Keratinocyte (primary cell): ENCODE data around the gene ZDHHC9. TPM values are rescaled to one million over a fixed set of nuclear protein-coding genes. Genes with fewer than 3 reads are reported as not detected.

Source experiments
- DNase-seq: peaks from one replicate; pipeline ENCODE4 v3.0.0-alpha.2; 2011; ENCODE audit warnings: low read depth, missing footprints, low spot score
- FAIRE-seq: peaks from 2 replicates; lab custom pipeline; 2011; peaks lifted over from hg19 to GRCh38; lab: Jason Lieb, UNC
- H2AFZ ChIP-seq: 2 replicates; pipeline ENCODE4 v1.6.0; 2012; ENCODE audit warnings: low read length, control low read depth, inconsistent platforms; ENCODE audit not compliant: control insufficient read depth
- H3K27ac ChIP-seq: 2 replicates; pipeline ENCODE4 v1.5.1; 2011; ENCODE audit warnings: low read length; ENCODE audit not compliant: control insufficient read depth, insufficient read depth
- H3K27me3 ChIP-seq: 3 replicates; pipeline ENCODE4 v1.6.0; 2011; ENCODE audit warnings: low read length; ENCODE audit not compliant: control insufficient read depth, insufficient read depth; ENCODE audit errors: extremely low read depth
- H3K36me3 ChIP-seq, 2 experiments: 2 replicates in 1 of 2; 3 replicates in 1 of 2; pipeline ENCODE4 v1.5.1; 2011; ENCODE audit warnings: low read length in 2 of 2, mild to moderate bottlenecking in 1 of 2; ENCODE audit not compliant: control insufficient read depth in 2 of 2, insufficient read depth in 2 of 2; ENCODE audit errors: extremely low read depth in 1 of 2
- H3K4me1 ChIP-seq: 3 replicates; pipeline ENCODE4 v1.5.1; 2011; ENCODE audit warnings: low read length; ENCODE audit not compliant: control insufficient read depth, insufficient read depth; ENCODE audit errors: extremely low read depth
- H3K4me2 ChIP-seq: 3 replicates; pipeline ENCODE4 v1.6.0; 2011; ENCODE audit warnings: low read depth, low read length; ENCODE audit not compliant: control insufficient read depth, insufficient read depth; ENCODE audit errors: extremely low read depth
- H3K4me3 ChIP-seq, 3 experiments: fragments of 200-600 bp in 1 of 3; sonication (generic) in 1 of 3; 2 replicates in 2 of 3; 3 replicates in 1 of 3; pipeline ENCODE4 v1.5.1; 2011 to 2016; ENCODE audit warnings: low read length in 3 of 3, mild to moderate bottlenecking in 3 of 3, control low read depth in 2 of 3, inconsistent platforms in 1 of 3, low read depth in 1 of 3, mixed read lengths in 1 of 3, mixed run types in 1 of 3, moderate library complexity in 1 of 3; ENCODE audit not compliant: control insufficient read depth in 2 of 3, insufficient read depth in 2 of 3; ENCODE audit errors: extremely low read depth in 1 of 3
- H3K79me2 ChIP-seq: 2 replicates; pipeline ENCODE4 v1.6.0; 2012; ENCODE audit warnings: low read length; ENCODE audit not compliant: control insufficient read depth, insufficient read depth
- H3K9ac ChIP-seq: 3 replicates; pipeline ENCODE4 v1.6.0; 2011; ENCODE audit warnings: low read length; ENCODE audit not compliant: control insufficient read depth, insufficient read depth; ENCODE audit errors: extremely low read depth
- H3K9me1 ChIP-seq: 3 replicates; pipeline ENCODE4 v1.6.0; 2011; ENCODE audit warnings: low read length; ENCODE audit not compliant: control insufficient read depth, insufficient read depth; ENCODE audit errors: extremely low read depth
- H3K9me3 ChIP-seq: 2 replicates; pipeline ENCODE4 v1.5.1; 2012; ENCODE audit warnings: low read depth, low read length; ENCODE audit not compliant: control insufficient read depth
- H4K20me1 ChIP-seq: 3 replicates; pipeline ENCODE4 v1.6.0; 2011; ENCODE audit warnings: low read length; ENCODE audit not compliant: control insufficient read depth, insufficient read depth; ENCODE audit errors: extremely low read depth
- CTCF ChIP-seq, 3 experiments: IDR thresholded peaks in 1 of 3; conservative IDR thresholded peaks in 1 of 3; optimal IDR thresholded peaks in 1 of 3; 2 replicates in 2 of 3; 3 replicates in 1 of 3; pipeline versions ENCODE3 to v1.5.1; 2011; ENCODE audit warnings: low read length in 3 of 3, mild to moderate bottlenecking in 3 of 3, moderate library complexity in 2 of 3, control low read depth in 1 of 3, inconsistent platforms in 1 of 3; ENCODE audit not compliant: insufficient read depth in 2 of 3; ENCODE audit errors: extremely low read depth in 1 of 3
- EZH2 ChIP-seq: IDR thresholded peaks from one replicate; pipeline ENCODE4 v1.6.1; 2012; ENCODE audit warnings: inconsistent platforms, mild to moderate bottlenecking, low read length, moderate library complexity
- dilution Hi-C: fragments of 300-500 bp; cut with MboI; formaldehyde crosslinking; loops from one replicate; pipeline ENCODE4 v1.7.0; 2020; ENCODE audit warnings: low sequenced_read_pairs; ENCODE audit not compliant: extremely low pct_ligation_motif_present
- polyA plus RNA-seq, 5 experiments: library from polyadenylated mRNA; depleted of rRNA in 3 of 5; stranded (reverse) in 3 of 5; stranded (forward) in 1 of 5; unstranded in 1 of 5; fragments of >200 nt; gene quantifications; 1 replicate in 1 of 5; 2 replicates in 3 of 5; 3 replicates in 1 of 5; pipeline versions ENCODE4 v1.2.1 to v1.2.3, GENCODE V29; 2011 to 2012; ENCODE audit warnings: missing spikeins in 2 of 5, low read depth in 1 of 5, low replicate concordance in 1 of 5

Gene ZDHHC9
- polyA plus RNA-seq, 1 donor (not counting 4 experiments of a cell fraction or from before 2014, with no cell fraction given) = 30.0 TPM

GRCh38 chrX:129823115-129823514 lies 20.6 kb downstream of the ZDHHC9 start:
- Histone ChIP-seq H3K9me3 (no peaks in the 10 kb centered on the region), H3K79me2 (no peaks in the 10 kb centered on the region), H4K20me1 (no peaks in the 10 kb centered on the region), H3K9me1 (no peaks in the 10 kb centered on the region), H3K4me2 (no peak overlapping the region), H3K4me1 (no peaks in the 10 kb centered on the region), H3K36me3 (no peaks in the 10 kb centered on the region), H2AFZ (no peak overlapping the region), H3K27me3 (no peaks in the 10 kb centered on the region), H3K4me3 (no peak overlapping the region), H3K9ac (no peak overlapping the region), H3K27ac (no peak overlapping the region)
- peak; percentile 39 for FAIRE-seq
- TF ChIP-seq EZH2 (no peak), CTCF (optimal IDR thresholded peaks at IDR 0.05 in 1 of 3, IDR thresholded peaks at IDR 0.05 in 1 of 3, conservative IDR thresholded peaks at IDR 0.05 in 1 of 3; ENCODE audit: extremely low read depth in 1 of 3, insufficient read depth in 2 of 3, low read length in 3 of 3) (peak; percentile 39 to 61 (median 48))
- no peak for DNase-seq
- dilution Hi-C loops = no loop called here

DNA sequence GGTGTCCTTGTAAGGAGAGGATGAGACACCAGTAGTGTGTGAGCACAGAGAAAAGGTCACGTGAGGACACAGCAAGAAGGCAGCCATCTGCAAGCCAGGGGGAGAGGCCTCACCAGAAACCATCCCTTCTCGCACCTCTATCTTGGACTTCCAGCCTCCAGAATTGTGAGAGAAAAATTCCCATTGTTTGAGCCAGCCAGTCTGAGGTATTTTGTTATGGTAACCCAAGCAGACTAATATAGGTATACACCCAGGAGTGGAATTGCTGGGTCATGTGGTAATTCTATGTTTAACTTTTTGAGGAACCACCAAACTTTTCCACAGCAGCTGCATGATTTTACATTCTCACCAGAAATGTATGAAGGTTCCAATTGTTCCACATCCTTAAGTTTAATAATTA lies 25.6 kb downstream of the ZDHHC9 start:
- no peaks in the 10 kb centered on the region for H3K9me1 ChIP-seq
- H3K4me1 ChIP-seq = no peaks in the 10 kb centered on the region
- H4K20me1 ChIP-seq = no peaks in the 10 kb centered on the region
- peaks cover 0 to 4% of the 10 kb centered on the region in 2 experiments for H3K36me3 ChIP-seq
- H3K9ac ChIP-seq = no peak overlapping the region
- DNase-seq = no peak
- H3K4me2 ChIP-seq = no peak overlapping the region
- H2AFZ ChIP-seq = no peak overlapping the region
- no peaks in the 10 kb centered on the region for H3K79me2 ChIP-seq
- no peaks in the 10 kb centered on the region for H3K9me3 ChIP-seq
- no peak overlapping the region for H3K27ac ChIP-seq
- dilution Hi-C loops = no loop called here
- no peak overlapping the region for H3K4me3 ChIP-seq
- no peaks in the 10 kb centered on the region for H3K27me3 ChIP-seq
- no peak for FAIRE-seq
- TF ChIP-seq EZH2 (no peak), CTCF (optimal IDR thresholded peaks at IDR 0.05 in 1 of 3, IDR thresholded peaks at IDR 0.05 in 1 of 3, conservative IDR thresholded peaks at IDR 0.05 in 1 of 3; ENCODE audit: extremely low read depth in 1 of 3, insufficient read depth in 2 of 3, low read length in 3 of 3) (no peak)
